Motor neuron (in vitro differentiated cells): ENCODE measurements around the gene MTERF4. TPM values are rescaled to one million over a fixed set of nuclear protein-coding genes. Genes with fewer than 3 reads are reported as not detected.

Experiments
- ATAC-seq, 8 experiments: fragments of 200-7000 bp; cut with Tn5 transposase; replicated peaks in 6 of 8; 2 replicates each; pipeline ENCODE4 v1.8.0; 2021; ENCODE audit warnings: mild to moderate bottlenecking in 8 of 8, moderate library complexity in 8 of 8
- H3K27ac ChIP-seq, 2 donors: fragments of 250-450 bp; sonication (Bioruptor Pico); 2 replicates each; pipeline ENCODE4 v1.9.0; 2021; ENCODE audit warnings: antibody characterized with exemption in 2 of 2, mild to moderate bottlenecking in 2 of 2, moderate library complexity in 1 of 2
- H3K4me1 ChIP-seq, 2 donors: fragments of 250-450 bp; sonication (Bioruptor Pico); replicated peaks in 1 of 2; 2 replicates each; pipeline ENCODE4 v1.6.1; 2021; ENCODE audit warnings: antibody characterized with exemption in 2 of 2, mild to moderate bottlenecking in 2 of 2, moderate library complexity in 1 of 2
- H3K4me3 ChIP-seq, 5 donors: fragments of 250-450 bp; sonication (Bioruptor Pico); 2 replicates each; pipeline ENCODE4 v1.9.0; 2021; ENCODE audit warnings: antibody characterized with exemption in 5 of 5, mild to moderate bottlenecking in 5 of 5, moderate library complexity in 4 of 5
- WGBS, 10 experiments: fragments of 450-650 bp; shearing (Covaris generic); methylation state at CpG; one replicate each; pipeline ENCODE4 v1.0.0; 2022; 5-methylcytosine and 5-hydroxymethylcytosine counted together
- in situ Hi-C, 9 experiments: fragments of 400-800 bp; cut with MboI; loops; one replicate each; pipeline ENCODE4 v1.15.0; 2021; ENCODE audit warnings: low sequenced_read_pairs in 9 of 9, low pct_unique_long_range_greater_than_20kb in 2 of 9; ENCODE audit not compliant: unreplicated experiment in 9 of 9
- total RNA-seq, 8 experiments: library from RNA; unstranded; fragments of 300-600 nt; gene quantifications; 2 replicates each; pipeline versions ENCODE4 v1.2.3 to v1.2.4, GENCODE V29; 2022

Gene MTERF4
- total RNA-seq, 8 experiments from 2014 or later = 21.6 to 39.3 (median 30.5) TPM

DNA sequence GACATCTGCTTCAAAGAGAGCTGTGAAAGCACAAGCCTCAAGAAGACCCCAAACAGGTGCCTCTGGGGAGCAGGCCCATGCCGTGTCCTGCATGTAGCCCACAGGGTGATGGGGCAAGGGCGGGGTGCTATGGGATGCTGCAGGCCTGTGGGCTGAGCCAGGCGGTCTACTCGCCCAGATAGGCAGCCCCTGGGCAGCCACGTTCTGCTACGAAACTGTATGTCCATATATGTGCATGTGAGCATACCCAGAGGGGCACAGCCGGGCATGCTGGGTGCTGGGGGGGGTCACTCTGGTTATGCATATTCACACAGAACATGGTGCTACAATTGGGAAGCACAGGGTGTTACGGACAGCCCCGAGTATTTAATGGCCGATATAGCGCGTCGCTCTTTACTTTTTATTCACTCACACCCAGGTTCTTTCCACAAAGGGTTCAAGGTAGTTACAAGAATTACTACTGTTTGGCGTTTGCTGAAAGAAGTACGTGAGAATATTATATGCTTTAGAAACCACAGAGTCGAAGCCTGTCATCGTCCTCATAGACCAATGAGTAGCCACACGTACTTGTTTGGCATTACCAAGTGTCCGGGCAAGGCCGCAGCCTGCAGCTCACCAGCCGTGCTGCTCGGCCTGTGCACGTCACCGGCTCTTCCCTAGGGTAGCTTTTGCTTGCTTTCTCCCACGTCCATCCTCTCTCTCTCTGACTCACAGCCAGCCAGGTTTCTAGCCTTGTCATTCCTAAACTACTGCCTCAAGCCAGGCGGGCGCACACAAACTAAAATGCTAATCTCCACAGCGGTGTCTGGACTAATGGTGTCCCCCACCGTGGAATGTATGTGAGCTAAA lies 14.4 kb downstream of the MTERF4 start:
- in situ Hi-C loops = no loop called here
- H3K4me3 ChIP-seq = no peak overlapping the region
- peak in 1 of 8 experiments; percentile 92 for ATAC-seq
- no peaks in the 10 kb centered on the region for H3K4me1 ChIP-seq
- 88 to 100% (median 92%) methylated on average over 2 to 18 of the region's 29 CpGs for WGBS, 10 experiments
- no peak overlapping the region for H3K27ac ChIP-seq

DNA sequence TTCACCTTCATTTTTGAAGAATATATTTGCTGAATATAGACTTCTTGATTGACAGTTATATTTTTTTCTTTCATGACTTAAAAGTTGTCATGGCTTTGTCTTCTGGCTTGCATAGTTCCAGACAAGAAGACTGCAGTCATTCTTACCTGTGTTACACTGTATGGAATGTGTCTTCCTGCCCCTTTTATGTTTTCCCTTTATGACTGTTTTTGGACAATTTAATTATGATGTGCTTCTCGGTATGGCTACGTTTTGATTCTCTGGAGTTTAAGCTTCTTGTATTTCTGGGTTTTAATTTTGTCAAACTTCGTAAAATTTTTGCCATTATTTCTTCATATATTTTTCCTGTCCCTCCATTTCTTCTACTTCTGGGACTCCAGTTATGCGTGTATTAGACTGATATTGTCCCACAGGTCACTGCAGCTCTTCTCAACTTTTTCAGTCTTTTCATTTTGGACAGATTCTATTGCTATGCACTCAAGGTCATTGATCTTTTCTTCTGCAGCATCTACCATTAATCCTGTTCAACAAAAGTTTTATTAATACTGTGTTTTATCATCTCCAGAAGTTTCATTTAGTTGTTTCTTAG lies 17.1 kb downstream of the MTERF4 start:
- no peaks in the 10 kb centered on the region for H3K4me1 ChIP-seq
- H3K4me3 ChIP-seq = no peak overlapping the region
- H3K27ac ChIP-seq = no peak overlapping the region
- ATAC-seq = no peak
- WGBS, 10 experiments = 83 to 100% (median 93%) methylated on average over 1 to 4 of the region's 4 CpGs
- in situ Hi-C loops = no loop called here

DNA sequence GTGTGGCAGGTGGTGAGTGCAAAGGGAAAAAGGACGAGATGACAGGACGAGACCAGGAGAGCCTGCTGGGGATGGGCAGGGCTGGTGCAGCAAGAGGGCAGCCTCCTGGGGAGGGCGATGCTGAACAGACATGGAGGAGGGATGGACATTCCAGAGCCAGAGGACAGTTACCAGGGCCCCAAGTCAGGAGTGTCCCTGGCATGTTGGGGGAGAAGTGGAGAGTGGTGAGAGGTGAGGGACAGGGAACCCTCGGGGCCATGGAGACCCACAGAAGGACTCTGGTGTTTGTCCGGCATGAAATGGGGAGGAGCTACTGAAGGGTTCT lies 19.0 kb downstream of the MTERF4 start:
- no peaks in the 10 kb centered on the region for H3K4me1 ChIP-seq
- no peak for ATAC-seq
- H3K4me3 ChIP-seq = no peak overlapping the region
- in situ Hi-C loops = no loop called here
- H3K27ac ChIP-seq = no peak overlapping the region
- 20 to 90% (median 79%) methylated on average over 1 to 5 of the region's 5 CpGs; no CpG with 5 or more reads in 5 of the 10 experiments for WGBS, 10 experiments

DNA sequence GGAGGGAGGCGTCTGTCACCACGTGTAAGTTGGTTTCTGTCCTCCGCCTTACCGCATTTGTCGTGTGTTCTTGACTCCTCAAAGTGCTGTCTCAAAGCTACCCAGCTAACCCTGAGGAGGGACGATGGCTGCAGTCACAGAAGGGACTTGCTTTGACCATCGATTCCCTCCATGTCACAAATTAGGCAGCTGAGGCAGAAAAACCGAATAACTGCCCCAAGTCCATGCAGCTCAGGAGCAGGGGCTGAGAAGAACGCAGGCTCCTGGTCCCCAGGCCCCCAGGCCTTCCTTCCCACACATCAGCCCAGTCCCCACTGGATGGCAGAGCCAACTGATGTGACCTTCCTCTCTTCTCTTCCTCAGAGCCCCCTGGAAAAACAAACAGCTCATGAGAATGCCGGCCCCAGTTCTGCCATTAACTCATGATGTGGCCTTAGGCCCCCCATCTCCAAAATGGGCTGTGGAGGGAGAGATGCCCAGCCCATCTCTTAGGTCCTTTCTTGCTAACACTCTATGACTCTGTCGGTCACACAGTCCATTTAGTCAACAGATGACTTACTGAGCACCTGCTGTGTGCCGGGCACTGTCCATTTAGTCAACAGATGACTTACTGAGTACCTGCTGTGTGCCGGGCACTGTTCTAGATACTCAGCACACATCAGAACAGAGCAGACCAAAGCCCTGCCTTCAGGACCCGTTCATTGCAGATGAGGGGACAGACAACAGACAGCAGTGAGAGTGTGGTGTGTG lies 19.6 kb downstream of the MTERF4 start:
- ATAC-seq = no peak
- H3K4me1 ChIP-seq = no peaks in the 10 kb centered on the region
- in situ Hi-C loops = no loop called here
- 20 to 100% (median 90%) methylated on average over 1 to 7 of the region's 14 CpGs; no CpG with 5 or more reads in 2 of the 10 experiments for WGBS, 10 experiments
- no peak overlapping the region for H3K27ac ChIP-seq
- H3K4me3 ChIP-seq = no peak overlapping the region

DNA sequence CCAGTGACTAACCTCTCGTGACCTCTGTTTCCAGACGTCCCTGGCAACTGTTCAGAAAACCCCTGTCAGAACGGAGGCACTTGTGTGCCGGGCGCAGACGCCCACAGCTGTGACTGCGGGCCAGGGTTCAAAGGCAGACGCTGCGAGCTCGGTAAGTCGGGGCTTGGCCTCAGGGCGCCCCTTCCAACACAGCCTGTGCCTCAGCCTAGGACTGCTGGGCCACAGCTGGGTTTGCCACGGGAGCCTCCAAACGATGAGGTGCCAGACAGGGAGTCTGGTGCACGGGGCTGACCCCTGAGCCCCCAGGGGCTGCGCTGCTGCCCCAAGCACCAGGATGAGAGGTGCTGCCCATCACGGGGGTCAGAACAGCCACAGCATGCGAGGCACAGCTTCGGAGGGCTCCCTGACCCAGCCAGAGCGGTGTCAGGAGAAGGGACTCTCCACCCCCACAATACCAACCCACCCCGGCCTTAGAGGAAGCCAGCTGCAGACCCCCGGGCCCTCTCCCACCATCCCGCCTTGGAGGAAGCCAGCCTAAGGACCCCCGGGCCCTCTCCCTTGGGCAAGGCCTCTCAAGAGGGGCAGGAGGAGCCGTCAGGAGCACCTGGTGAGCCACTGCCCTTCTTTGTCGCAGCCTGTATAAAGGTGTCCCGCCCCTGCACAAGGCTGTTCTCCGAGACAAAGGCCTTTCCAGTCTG lies 20.3 kb downstream of the MTERF4 start:
- Histone ChIP-seq H3K27ac (no peak overlapping the region), H3K4me3 (no peak overlapping the region), H3K4me1 (no peaks in the 10 kb centered on the region)
- WGBS, 10 experiments = 60 to 100% (median 70%) methylated on average over 1 to 13 of the region's 28 CpGs; no CpG with 5 or more reads in 5 of the 10 experiments
- peak in 2 of 8 experiments; percentile 15 for ATAC-seq
- in situ Hi-C loops = no loop called here

DNA sequence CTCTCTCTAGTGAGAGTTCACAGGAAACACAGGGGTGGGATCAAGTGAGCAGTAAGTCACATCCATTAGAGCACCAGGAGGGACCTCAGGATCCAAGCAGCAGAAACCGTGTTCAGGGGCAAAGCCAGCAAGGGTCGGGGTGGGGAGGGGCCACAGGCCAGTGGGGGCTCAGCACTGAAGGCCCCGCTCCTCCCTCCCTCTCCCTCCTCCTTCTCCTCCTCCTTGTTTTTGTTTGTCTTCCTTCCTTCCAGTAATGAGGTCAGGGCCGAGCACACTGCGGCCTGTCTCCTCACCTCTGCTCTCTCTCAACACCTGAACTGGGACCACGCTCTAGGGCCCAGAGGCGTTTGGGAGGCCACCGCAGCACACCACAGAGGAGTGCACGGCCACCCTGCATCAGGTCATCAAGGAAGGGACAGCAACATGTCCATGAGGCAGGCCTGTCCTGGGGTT lies 20.9 kb downstream of the MTERF4 start:
- WGBS, 10 experiments = 50 to 100% (median 90%) methylated on average over 1 to 3 of the region's 9 CpGs; no CpG with 5 or more reads in 6 of the 10 experiments

DNA sequence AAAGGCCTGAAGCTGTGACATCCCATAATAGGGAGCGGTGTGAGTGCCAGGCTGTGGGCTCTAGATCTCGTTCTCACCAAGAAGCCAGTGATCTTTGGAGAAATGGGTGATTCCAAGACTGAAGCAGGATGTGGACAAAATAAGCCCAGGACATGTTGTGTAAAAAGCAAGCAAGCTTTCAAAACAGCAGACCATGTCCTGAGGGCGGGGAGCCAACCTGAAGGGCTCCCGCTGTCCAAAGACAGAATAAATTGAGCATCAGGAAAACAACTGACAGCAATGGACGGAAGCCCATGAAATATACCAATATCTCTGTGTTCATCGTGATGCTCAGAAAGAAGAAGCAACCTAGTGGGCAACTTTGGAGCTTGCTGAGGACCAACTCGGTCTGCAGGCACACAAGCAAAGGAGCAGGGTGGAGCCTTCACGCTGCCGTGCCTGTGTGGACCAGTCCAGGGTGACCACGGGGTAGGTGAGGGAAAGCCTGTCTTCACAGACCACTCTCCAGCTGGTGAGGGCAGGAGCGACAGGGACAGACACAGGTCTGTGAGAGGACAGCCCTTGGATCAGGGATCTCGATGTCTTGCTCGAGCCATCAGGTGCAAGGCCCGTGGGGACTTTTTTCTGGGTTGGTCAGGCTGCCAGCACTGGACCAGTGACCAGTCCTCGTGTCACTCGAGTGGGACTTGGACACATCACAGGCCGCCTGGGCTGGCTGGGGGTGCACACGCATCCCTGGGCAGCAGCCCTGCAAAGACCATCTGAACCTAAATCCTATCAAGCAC lies 21.5 kb downstream of the MTERF4 start:
- H3K27ac ChIP-seq = no peak overlapping the region
- ATAC-seq = no peak
- in situ Hi-C loops = no loop called here
- H3K4me1 ChIP-seq = no peaks in the 10 kb centered on the region
- H3K4me3 ChIP-seq = no peak overlapping the region
- WGBS, 10 experiments = 0 to 100% (median 81%) methylated on average over 1 to 7 of the region's 18 CpGs

More for the DNA sequence above, 20.9 kb downstream of the MTERF4 start:
- in situ Hi-C loops = no loop called here
- Histone ChIP-seq H3K4me1 (no peaks in the 10 kb centered on the region), H3K4me3 (no peak overlapping the region), H3K27ac (no peak overlapping the region)
- peak in 2 of 8 experiments; percentile 6 to 7 for ATAC-seq

DNA sequence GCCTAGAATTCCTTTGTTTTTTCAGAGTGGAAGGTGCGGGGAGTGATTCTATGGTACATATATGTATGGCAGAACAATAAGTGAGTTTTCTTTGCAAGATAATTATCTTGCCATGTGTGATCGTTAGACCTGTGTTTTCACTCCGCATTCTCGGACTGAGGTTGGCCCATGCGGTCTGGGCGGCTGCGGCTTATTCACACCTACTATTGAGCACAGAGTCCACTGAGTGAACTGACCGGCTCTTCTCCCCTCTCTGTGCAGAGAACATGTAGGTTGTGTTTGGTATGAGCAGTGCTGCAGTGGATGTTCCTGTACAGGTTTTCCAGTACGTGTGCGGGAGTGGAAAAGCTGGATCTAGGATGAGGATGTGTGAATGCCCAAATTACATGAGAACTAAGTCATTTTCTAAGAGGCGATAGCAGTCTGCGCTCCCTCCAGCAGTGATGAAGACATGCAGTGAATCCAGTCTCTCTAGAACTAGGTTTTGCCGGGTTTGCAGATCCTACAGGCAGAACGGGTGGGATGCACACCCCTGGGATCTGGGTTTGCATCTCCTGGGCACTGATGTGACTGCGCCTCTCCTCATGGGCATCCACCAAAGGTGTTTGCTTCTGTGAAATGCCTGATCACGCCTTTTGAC lies 27.1 kb downstream of the MTERF4 start:
- in situ Hi-C loops = no loop called here
- 60 to 100% (median 91%) methylated on average over 1 to 13 of the region's 16 CpGs for WGBS, 10 experiments
- no peak for ATAC-seq
- no peaks in the 10 kb centered on the region for H3K4me1 ChIP-seq
- H3K27ac ChIP-seq = no peak overlapping the region
- no peak overlapping the region for H3K4me3 ChIP-seq

DNA sequence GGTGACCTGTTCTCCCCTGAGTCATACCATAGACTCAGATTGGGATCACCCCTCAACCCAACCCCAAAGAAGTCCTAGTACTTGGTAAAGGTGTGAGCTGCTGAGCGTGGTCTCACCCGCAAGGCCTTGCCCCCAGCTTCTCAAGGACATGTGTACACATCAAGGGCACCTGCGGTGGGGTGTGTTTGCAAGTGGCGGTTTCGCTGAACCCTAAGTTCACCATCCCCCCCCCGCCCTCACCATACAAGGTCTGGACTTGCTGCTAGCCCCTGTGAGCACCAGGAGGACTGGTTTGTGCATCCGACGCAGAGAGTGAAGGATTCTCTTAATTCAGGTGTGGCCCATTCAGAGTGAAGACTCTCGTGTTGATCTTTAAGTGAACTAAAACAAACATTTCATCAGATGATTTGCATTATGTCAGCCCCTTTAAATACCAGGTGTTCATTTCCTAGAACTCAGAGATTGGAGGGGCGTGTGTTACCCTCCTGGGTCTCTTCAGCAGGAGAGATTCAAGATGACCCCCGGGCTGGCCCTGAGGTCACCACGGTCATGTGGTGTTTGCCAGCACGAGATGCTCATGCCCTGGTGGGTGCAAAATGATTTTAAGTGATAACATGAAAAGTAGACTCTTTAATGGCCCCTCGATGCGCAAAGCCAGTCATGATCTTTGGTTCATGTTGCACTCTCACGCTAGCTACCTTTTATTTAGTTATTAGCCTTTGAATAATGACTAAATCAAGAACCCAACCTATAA lies 27.8 kb downstream of the MTERF4 start:
- WGBS, 10 experiments = 40 to 100% (median 96%) methylated on average over 1 to 14 of the region's 16 CpGs; no CpG with 5 or more reads in 2 of the 10 experiments
- Histone ChIP-seq H3K27ac (no peak overlapping the region), H3K4me3 (no peak overlapping the region), H3K4me1 (no peaks in the 10 kb centered on the region)
- ATAC-seq = no peak
- in situ Hi-C loops = no loop called here

DNA sequence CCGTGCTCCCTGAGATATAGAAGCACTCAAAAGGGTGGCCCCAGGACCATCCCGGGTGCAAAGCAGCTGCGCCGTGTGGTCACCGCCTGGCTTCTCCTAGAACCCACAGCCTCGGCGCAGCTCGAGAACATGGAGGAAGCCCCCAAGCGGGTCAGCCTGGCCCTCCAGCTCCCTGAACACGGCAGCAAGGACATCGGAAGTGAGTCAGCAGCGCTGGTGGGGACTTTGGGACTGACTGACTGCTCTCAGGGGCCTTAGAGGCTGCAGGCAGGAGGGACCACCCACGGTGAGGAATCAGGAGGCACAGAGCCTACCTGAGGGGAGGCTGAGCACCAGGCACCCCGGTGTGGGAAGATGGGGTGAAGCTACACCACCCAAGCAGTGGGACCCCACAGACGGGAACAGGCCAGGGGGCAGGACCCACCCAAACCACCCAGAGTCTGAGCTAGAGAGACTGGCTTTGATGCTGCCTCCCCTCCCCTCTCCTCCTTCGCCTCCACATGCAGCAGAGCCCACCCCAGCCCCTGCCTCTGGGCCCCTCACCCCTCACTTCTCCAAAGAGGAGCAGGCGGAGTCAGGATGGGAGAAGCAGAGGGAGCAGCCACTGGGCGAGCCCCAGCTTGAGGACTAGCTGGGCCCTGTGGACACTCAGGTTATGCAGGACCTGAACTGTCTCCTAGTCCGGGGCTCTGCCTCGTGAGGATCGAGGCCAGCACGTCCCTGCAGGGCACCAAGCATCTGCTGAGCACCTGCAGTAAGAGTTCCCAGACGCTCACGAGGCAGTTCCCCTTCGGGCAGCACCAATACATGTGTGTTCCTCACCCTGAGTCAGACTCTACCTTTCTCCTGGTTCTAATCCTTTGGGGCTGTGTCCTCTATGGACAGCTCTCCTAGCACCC lies 28.7 kb downstream of the MTERF4 start:
- Histone ChIP-seq H3K27ac (no peak overlapping the region), H3K4me1 (no peaks in the 10 kb centered on the region), H3K4me3 (no peak overlapping the region)
- ATAC-seq = peak in 3 of 8 experiments; percentile 3 to 51 (median 10)
- WGBS, 10 experiments = 68 to 77% (median 72%) methylated on average over 3 to 11 of the region's 25 CpGs; no CpG with 5 or more reads in 6 of the 10 experiments
- in situ Hi-C loops = no loop called here
